ENCODE measurements around the gene KMT2C. TPM values are rescaled to one million over a fixed set of nuclear protein-coding genes. Genes with fewer than 3 reads are reported as not detected.

KMT2C gene
- total and polyA plus RNA-seq, 2 of the 8 experiments (the other 6 are each of a cell fraction or from before 2014, with no cell fraction given): 9.1 to 40.8 TPM

- H3K9ac ChIP-seq (replicated peaks in 1 of 4; ENCODE audit: extremely low read depth in 1 of 4, low read depth in 3 of 4, low read length in 3 of 4): no peak overlapping the region
- no peak overlapping the region for H3K27ac ChIP-seq (ENCODE audit: low read depth, low read length)
- no peak overlapping the region for H3K4ac ChIP-seq (replicated peaks; ENCODE audit: insufficient read length, low read depth, low read length)
- H4K20me1 ChIP-seq (replicated peaks in 1 of 2; ENCODE audit: control insufficient read depth in 1 of 2, insufficient read depth in 2 of 2, low read length in 2 of 2): peaks cover 2 to 6% of the 10 kb centered on the region in 2 experiments
- CTCF ChIA-PET (ENCODE audit: partially characterized antibody): interaction anchor here (0.6 to 1.6 kb wide), 4 partner anchors 13 to 181 kb away, joined by 3 to 5 read pairs (median 3); no protein-coding TSS in a partner anchor
- no peak overlapping the region for H3K18ac ChIP-seq (ENCODE audit: extremely low read depth, low read length)
- no peak overlapping the region for H3K4me3 ChIP-seq (ENCODE audit: extremely low read depth in 1 of 4, insufficient read depth in 2 of 4, low read depth in 3 of 4, low read length in 4 of 4)
- 97% methylated on average over 5 of the region's 5 CpGs; no CpG with 5 or more reads in 1 of the 2 experiments for WGBS, 2 experiments (ENCODE audit: extremely low coverage in 1 of 2, insufficient coverage in 1 of 2, insufficient read length in 1 of 2, insufficient replicate concordance in 2 of 2, low coverage in 1 of 2, low lambda C conversion rate in 2 of 2, missing lambda C conversion rate in 1 of 2)
- H3K79me2 ChIP-seq (ENCODE audit: control insufficient read depth in 1 of 2, insufficient read depth in 2 of 2, low read length in 2 of 2): no peaks in the 10 kb centered on the region
- H3K23me2 ChIP-seq (ENCODE audit: low read depth, low read length): no peaks in the 10 kb centered on the region
- H3K4me2 ChIP-seq (ENCODE audit: insufficient read depth in 1 of 2, low read depth in 2 of 2, low read length in 2 of 2): no peak overlapping the region
- no peak overlapping the region for H2BK20ac ChIP-seq (ENCODE audit: low read length)
- POLR2A ChIA-PET (ENCODE audit: partially characterized antibody): no interaction called here
- H3K79me1 ChIP-seq (ENCODE audit: low read depth, low read length): no peaks in the 10 kb centered on the region; the same call in 1 of the 2 replicates
- no peak for DNase-seq (ENCODE audit: low read depth in 1 of 2, low spot score in 2 of 2)
- no peak overlapping the region for H2BK120ac ChIP-seq (replicated peaks; ENCODE audit: low read depth, low read length)
- FAIRE-seq: no peak
- peaks cover 0 to 14% (median 6%) of the 10 kb centered on the region in 4 experiments; a peak in 4 of 8 replicates for H3K36me3 ChIP-seq (ENCODE audit: control insufficient read depth in 2 of 4, insufficient read depth in 4 of 4, low read length in 3 of 4)
- H3K23ac ChIP-seq (ENCODE audit: insufficient read length): no peak overlapping the region
- no peak overlapping the region for H4K91ac ChIP-seq (replicated peaks; ENCODE audit: insufficient read length, low read length)
- no peak overlapping the region for H2AFZ ChIP-seq (ENCODE audit: low read length)
- H4K8ac ChIP-seq (ENCODE audit: extremely low read depth, insufficient read depth, low read length): no peak overlapping the region
- no peak overlapping the region for H4K5ac ChIP-seq (ENCODE audit: insufficient read length, low read depth, low read length)
- H3K56ac ChIP-seq (replicated peaks; ENCODE audit: insufficient read length, low read depth, low read length): no peak overlapping the region
- H2AK5ac ChIP-seq (ENCODE audit: low read depth, low read length): no peak overlapping the region
- no peak overlapping the region for H2BK12ac ChIP-seq (ENCODE audit: low read depth, low read length)
- H3K4me1 ChIP-seq (replicated peaks in 1 of 4; ENCODE audit: control insufficient read depth in 3 of 4, insufficient read depth in 4 of 4, low read length in 3 of 4): no peaks in the 10 kb centered on the region
- no peak overlapping the region for H2BK5ac ChIP-seq (ENCODE audit: low read depth, low read length)
- no peaks in the 10 kb centered on the region for H3K27me3 ChIP-seq (replicated peaks in 1 of 4; ENCODE audit: control insufficient read depth in 3 of 4, extremely low read depth in 1 of 4, insufficient read depth in 3 of 4, low read length in 3 of 4)
- peaks cover 0 to 15% of the 10 kb centered on the region in 2 experiments; a peak in 1 of 4 replicates for H3K9me3 ChIP-seq (ENCODE audit: insufficient read depth in 2 of 2, low read depth in 1 of 2, low read length in 1 of 2)
- no peak overlapping the region for H2BK15ac ChIP-seq (ENCODE audit: low read length)
- no peak overlapping the region for H3K14ac ChIP-seq (ENCODE audit: insufficient read length)
- TF ChIP-seq TBP (IDR thresholded peaks at IDR 0.05; ENCODE audit: low read depth, low read length) (no peak), POLR2AphosphoS5 (IDR thresholded peaks at IDR 0.05; ENCODE audit: low read depth, low read length) (no peak)
Observed at GRCh38 chr7:152132812-152133211, 303.0 kb downstream of the KMT2C start.

All from H1 (cell line).